Natural killer cell (primary cell): ENCODE results near the gene TRAF4. TPM values are rescaled to one million over a fixed set of nuclear protein-coding genes. Genes with fewer than 3 reads are reported as not detected.
A peak's percentile ranks its signal among the peaks of the same experiment; 100 is the strongest.
"Not testable (repeated sequence)": the region's sequence is repeated elsewhere in the genome, so short reads cannot be mapped to it uniquely, and the experiment has no call there.

ENCODE experiments used
- ATAC-seq, 3 donors: fragments of 150-1000 bp in 2 of 3; fragments of 200-7000 bp in 1 of 3; cut with Tn5 transposase; 1 replicate in 1 of 3; 2 replicates in 2 of 3; pipeline ENCODE4 v1.10.0; 2021; ENCODE audit warnings: mild to moderate bottlenecking in 2 of 3, moderate library complexity in 2 of 3
- DNase-seq, 2 donors: peaks; one replicate each; pipeline versions ENCODE4 v3.0.0 to v3.0.0-alpha.2; 2013 to 2021; ENCODE audit warnings: mixed read lengths in 1 of 2
- H3K27ac ChIP-seq: one replicate; pipeline ENCODE4 v1.5.1; 2013; ENCODE audit warnings: mild to moderate bottlenecking, low read length
- H3K27me3 ChIP-seq: one replicate; pipeline ENCODE4 v1.6.1; 2013; ENCODE audit warnings: low read length; ENCODE audit not compliant: control insufficient read depth, insufficient read depth
- H3K36me3 ChIP-seq: one replicate; pipeline ENCODE4 v1.6.1; 2013; ENCODE audit warnings: low read length; ENCODE audit not compliant: control insufficient read depth, insufficient read depth
- H3K4me1 ChIP-seq: one replicate; pipeline ENCODE4 v1.6.1; 2013; ENCODE audit warnings: low read length; ENCODE audit not compliant: control insufficient read depth, insufficient read depth
- H3K4me3 ChIP-seq: one replicate; pipeline ENCODE4 v1.5.1; 2013; ENCODE audit warnings: low read length
- H3K9me3 ChIP-seq: one replicate; pipeline ENCODE4 v1.6.1; 2013; ENCODE audit warnings: low read length; ENCODE audit not compliant: control insufficient read depth, insufficient read depth
- H3K27ac Mint-ChIP-seq, 2 donors: one replicate each; pipeline ENCODE4 v1.8.0; 2022; ENCODE audit warnings: mild to moderate bottlenecking in 2 of 2, mixed read lengths in 2 of 2, moderate library complexity in 1 of 2
- H3K27me3 Mint-ChIP-seq, 2 donors: one replicate each; pipeline ENCODE4 v1.8.0; 2022; ENCODE audit warnings: low read depth in 2 of 2, mixed read lengths in 2 of 2
- H3K36me3 Mint-ChIP-seq: one replicate; pipeline ENCODE4 v1.8.0; 2022; ENCODE audit warnings: mixed read lengths
- H3K4me1 Mint-ChIP-seq, 2 donors: one replicate each; pipeline ENCODE4 v1.8.0; 2022; ENCODE audit warnings: mixed read lengths in 2 of 2
- H3K4me3 Mint-ChIP-seq: one replicate; pipeline ENCODE4 v1.8.0; 2022; ENCODE audit warnings: mild to moderate bottlenecking, moderate library complexity, mixed read lengths
- H3K9me3 Mint-ChIP-seq, 2 donors: one replicate each; pipeline ENCODE4 v1.8.0; 2022; ENCODE audit warnings: mixed read lengths in 2 of 2
- WGBS: methylation state at CpG from one replicate; pipeline ENCODE4 v1.1.7; 2013; ENCODE audit warnings: missing lambda C conversion rate; ENCODE audit not compliant: insufficient coverage; 5-methylcytosine and 5-hydroxymethylcytosine counted together
- intact Hi-C: fragments of 100-400 bp; cut with micrococcal nuclease; formaldehyde crosslinking; loops from one replicate; pipeline ENCODE4 v1.14.2; 2022
- total RNA-seq, 4 donors: library from RNA; stranded (reverse); fragments of 120-200 nt in 1 of 4; gene quantifications; one replicate each; pipeline versions ENCODE4 v1.2.3 to v1.2.4, GENCODE V29; 2013 to 2022
- TF ChIP-seq, protein P1 (sequence below): fragments of 200-600 bp; IDR thresholded peaks from one replicate; pipeline ENCODE4 v1.8.0; 2022; ENCODE audit warnings: antibody characterized with exemption

Gene TRAF4
- total RNA-seq, 3 donors from 2014 or later (not counting 1 experiment from before 2014, with no cell fraction given): 97.8 to 209 (median 122) TPM

DNA sequence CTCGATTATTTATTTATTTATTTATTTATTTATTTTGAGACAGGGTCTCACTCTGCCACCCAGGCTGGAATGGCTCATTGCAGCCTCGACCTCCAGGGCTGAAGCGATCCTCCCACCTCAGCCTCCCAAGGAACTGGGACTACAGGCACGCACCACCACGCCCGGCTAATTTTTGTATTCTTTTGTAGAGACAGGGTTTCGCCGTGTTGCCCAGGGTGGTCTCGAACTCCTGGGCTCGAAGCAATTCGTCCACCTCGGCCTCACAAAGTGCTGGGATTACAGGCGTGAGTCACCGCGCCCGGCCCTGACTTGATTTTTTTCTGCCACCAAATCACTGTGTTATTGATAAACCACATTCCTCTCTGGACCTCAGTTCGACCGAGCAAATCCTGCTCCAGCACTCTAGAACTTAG lies 24.8 kb upstream of the TRAF4 start:
- Histone ChIP-seq H3K4me1 (peaks cover 48% of the 10 kb centered on the region), H3K27me3 (peaks cover 14% of the 10 kb centered on the region), H3K36me3 (peaks cover 32% of the 10 kb centered on the region), H3K27ac (peak overlapping the region; percentile 73), H3K9me3 (no peaks in the 10 kb centered on the region), H3K4me3 (peak overlapping the region; percentile 62)
- ATAC-seq (no peak), DNase-seq (no peak)
- peaks cover 17 to 36% of the 10 kb centered on the region in 2 donors for H3K4me1 Mint-ChIP-seq
- H3K9me3 Mint-ChIP-seq: no peaks in the 10 kb centered on the region
- H3K27ac Mint-ChIP-seq: peak overlapping the region; percentile 94 to 96
- TF ChIP-seq, protein P1, sequence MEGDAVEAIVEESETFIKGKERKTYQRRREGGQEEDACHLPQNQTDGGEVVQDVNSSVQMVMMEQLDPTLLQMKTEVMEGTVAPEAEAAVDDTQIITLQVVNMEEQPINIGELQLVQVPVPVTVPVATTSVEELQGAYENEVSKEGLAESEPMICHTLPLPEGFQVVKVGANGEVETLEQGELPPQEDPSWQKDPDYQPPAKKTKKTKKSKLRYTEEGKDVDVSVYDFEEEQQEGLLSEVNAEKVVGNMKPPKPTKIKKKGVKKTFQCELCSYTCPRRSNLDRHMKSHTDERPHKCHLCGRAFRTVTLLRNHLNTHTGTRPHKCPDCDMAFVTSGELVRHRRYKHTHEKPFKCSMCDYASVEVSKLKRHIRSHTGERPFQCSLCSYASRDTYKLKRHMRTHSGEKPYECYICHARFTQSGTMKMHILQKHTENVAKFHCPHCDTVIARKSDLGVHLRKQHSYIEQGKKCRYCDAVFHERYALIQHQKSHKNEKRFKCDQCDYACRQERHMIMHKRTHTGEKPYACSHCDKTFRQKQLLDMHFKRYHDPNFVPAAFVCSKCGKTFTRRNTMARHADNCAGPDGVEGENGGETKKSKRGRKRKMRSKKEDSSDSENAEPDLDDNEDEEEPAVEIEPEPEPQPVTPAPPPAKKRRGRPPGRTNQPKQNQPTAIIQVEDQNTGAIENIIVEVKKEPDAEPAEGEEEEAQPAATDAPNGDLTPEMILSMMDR: no peak
- WGBS: 52% methylated on average over 17 of the region's 18 CpGs
- peaks cover 15 to 28% of the 10 kb centered on the region in 2 donors for H3K27me3 Mint-ChIP-seq
- intact Hi-C loops: loop anchor here (1.0 to 10.0 kb wide), 6 partner anchors 9 to 384 kb away; partner anchors contain the start of genes BLTP2, IFT20, NEK8 and PHF12
- peak overlapping the region; percentile 99 for H3K4me3 Mint-ChIP-seq
- no peaks in the 10 kb centered on the region for H3K36me3 Mint-ChIP-seq

DNA sequence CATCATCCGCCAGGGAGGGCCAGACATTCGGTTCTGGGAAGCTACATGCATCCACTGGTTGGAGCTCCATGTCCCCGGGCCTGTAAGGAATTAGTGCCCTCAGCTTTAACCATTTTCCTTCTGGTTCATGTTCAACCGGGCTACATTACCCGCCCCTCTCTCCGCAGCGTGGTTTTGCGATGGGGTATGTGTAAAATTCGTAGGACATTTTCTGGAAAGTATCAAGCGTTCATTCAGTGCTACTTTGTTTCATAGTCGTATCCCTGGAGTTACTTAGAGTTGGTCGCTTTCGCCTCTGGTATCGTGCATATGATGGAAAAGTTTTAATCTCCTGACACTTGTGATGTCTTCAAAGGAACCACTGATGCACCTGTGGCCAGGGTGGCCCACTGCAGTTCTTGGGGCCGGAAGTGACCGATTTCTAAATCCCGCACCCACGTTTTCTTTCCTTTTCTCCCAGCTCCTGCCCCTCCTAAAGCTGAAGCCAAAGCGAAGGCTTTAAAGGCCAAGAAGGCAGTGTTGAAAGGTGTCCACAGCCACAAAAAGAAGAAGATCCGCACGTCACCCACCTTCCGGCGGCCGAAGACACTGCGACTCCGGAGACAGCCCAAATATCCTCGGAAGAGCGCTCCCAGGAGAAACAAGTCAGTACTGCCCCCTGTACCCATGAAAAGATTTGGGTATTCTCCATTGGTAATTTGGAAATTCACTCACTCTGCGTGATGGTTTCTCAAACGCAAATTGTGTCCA lies 23.4 kb upstream of the TRAF4 start:
- intact Hi-C loops: no loop called here
- H3K9me3 Mint-ChIP-seq: no peaks in the 10 kb centered on the region
- DNase-seq: peak in 1 of 2 donors; percentile 62
- H3K4me3 ChIP-seq: peak overlapping the region; percentile 62
- peak overlapping the region; percentile 99 for H3K4me3 Mint-ChIP-seq
- H3K9me3 ChIP-seq: no peaks in the 10 kb centered on the region
- H3K27me3 Mint-ChIP-seq: peaks cover 5 to 18% of the 10 kb centered on the region in 2 donors
- under 1% methylated on average over 28 of the region's 30 CpGs for WGBS
- peak overlapping the region; percentile 94 to 96 for H3K27ac Mint-ChIP-seq
- H3K27me3 ChIP-seq: peaks cover 14% of the 10 kb centered on the region
- TF ChIP-seq, protein P1: no peak
- peaks cover 52% of the 10 kb centered on the region for H3K4me1 ChIP-seq
- peak overlapping the region; percentile 73 for H3K27ac ChIP-seq
- peaks cover 29 to 42% of the 10 kb centered on the region in 2 donors for H3K4me1 Mint-ChIP-seq
- H3K36me3 ChIP-seq: peaks cover 41% of the 10 kb centered on the region
- no peaks in the 10 kb centered on the region for H3K36me3 Mint-ChIP-seq
- ATAC-seq: no peak

DNA sequence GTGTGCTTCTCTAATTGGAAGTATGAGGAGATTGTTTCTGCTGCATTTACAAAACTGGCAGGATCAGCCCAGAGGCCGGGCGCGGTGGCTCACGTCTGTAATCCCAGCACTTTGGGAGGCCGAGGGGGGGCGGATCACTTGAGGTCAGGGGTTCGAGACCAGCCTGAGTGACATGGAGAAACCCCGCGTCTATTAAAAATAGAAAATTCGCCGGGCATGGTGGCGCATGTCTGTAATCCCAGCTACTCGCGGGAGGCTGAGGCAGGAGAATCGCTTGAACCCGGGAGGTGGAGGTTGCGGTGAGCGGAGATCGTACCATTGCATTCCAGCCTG lies 22.8 kb upstream of the TRAF4 start:
- peaks cover 0 to 14% of the 10 kb centered on the region in 2 donors for H3K27me3 Mint-ChIP-seq
- peaks cover 33 to 42% of the 10 kb centered on the region in 2 donors for H3K4me1 Mint-ChIP-seq
- H3K9me3 ChIP-seq, H3K36me3 Mint-ChIP-seq, H3K9me3 Mint-ChIP-seq, H3K27ac ChIP-seq, DNase-seq, ATAC-seq, intact Hi-C loops: not testable (repeated sequence)
- Histone ChIP-seq H3K4me3 (peak overlapping the region; percentile 62), H3K27me3 (peaks cover 11% of the 10 kb centered on the region), H3K36me3 (peaks cover 41% of the 10 kb centered on the region), H3K4me1 (peaks cover 58% of the 10 kb centered on the region)
- peak overlapping the region; percentile 99 for H3K4me3 Mint-ChIP-seq
- WGBS: 49% methylated on average over 19 of the region's 19 CpGs
- peak overlapping the region; percentile 94 to 96 for H3K27ac Mint-ChIP-seq

DNA sequence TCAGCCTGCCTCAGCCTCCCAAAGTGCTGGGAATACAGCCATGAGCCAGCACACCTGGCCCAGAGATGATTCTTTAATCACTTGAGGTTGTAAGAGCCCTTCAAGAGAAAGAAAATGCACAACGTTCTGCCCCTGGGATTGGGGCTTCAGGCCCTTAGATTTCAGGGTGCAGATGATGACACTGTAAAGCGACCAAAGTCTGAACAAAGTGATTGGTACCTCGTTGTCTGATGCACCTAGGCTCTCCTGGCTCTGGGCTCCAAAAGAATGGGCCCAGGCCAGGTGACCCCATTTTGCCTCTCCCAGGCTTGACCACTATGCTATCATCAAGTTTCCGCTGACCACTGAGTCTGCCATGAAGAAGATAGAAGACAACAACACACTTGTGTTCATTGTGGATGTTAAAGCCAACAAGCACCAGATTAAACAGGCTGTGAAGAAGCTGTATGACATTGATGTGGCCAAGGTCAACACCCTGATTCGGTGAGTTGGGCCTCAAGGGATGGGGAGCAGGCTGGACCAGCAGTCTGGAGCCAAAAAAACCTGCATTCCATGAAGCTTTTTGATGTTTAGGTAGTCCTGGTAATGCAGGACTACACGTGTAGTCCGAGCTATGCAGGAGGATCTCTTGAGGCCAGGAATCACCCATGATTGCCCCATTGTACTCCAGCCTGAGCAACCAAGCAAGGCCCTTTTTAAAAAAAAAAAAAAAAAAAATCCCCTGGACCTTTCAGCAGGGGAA lies 21.2 kb upstream of the TRAF4 start:
- Histone ChIP-seq H3K9me3 (no peaks in the 10 kb centered on the region), H3K36me3 (peaks cover 41% of the 10 kb centered on the region), H3K27me3 (no peaks in the 10 kb centered on the region), H3K4me3 (no peak overlapping the region), H3K4me1 (peaks cover 63% of the 10 kb centered on the region), H3K27ac (no peak overlapping the region)
- ATAC-seq (no peak), DNase-seq (no peak)
- 86% methylated on average over 6 of the region's 7 CpGs for WGBS
- Mint-ChIP-seq H3K27me3 (peaks cover 0 to 12% of the 10 kb centered on the region in 2 donors), H3K4me1 (peaks cover 46 to 55% of the 10 kb centered on the region in 2 donors), H3K27ac (no peak overlapping the region), H3K9me3 (no peaks in the 10 kb centered on the region), H3K36me3 (no peaks in the 10 kb centered on the region), H3K4me3 (no peak overlapping the region)
- TF ChIP-seq, protein P1: no peak
- intact Hi-C loops: no loop called here
